IMR-90 (cell line): Measurements from ENCODE around the gene IFITM10. TPM values are rescaled to one million over a fixed set of nuclear protein-coding genes. Genes with fewer than 3 reads are reported as not detected.

Experiments used
- ATAC-seq: fragments of 200-7000 bp; cut with Tn5 transposase; 2 replicates; pipeline ENCODE4 v1.9.1; 2020; ENCODE audit warnings: low read depth, mild to moderate bottlenecking, moderate library complexity
- BruUV-seq: library from RNA; stranded (reverse); fragments of 400-500 nt; replicated peaks from 2 replicates; lab custom pipeline; 2021; lab: Mats Ljungman, UMichigan
- CTCF ChIA-PET: fragments of 300-600 bp; formaldehyde crosslinking; extraction: SDS; loops from one replicate; lab custom pipeline; 2021; ENCODE audit warnings: antibody characterized with exemption; lab: Yijun Ruan, JAX
- POLR2A ChIA-PET: fragments of 300-600 bp; sonication (Branson Sonifier 250); formaldehyde crosslinking; loops from one replicate; lab custom pipeline; 2022; ENCODE audit warnings: antibody characterized with exemption; ENCODE audit not compliant: unreplicated experiment; lab: Charles Lee
- DNase-seq: peaks from one replicate; pipeline ENCODE4 v3.0.0; 2013
- H2AFZ ChIP-seq: replicated peaks from 2 replicates; pipeline ENCODE3; 2013; ENCODE audit warnings: low read length, mild to moderate bottlenecking; ENCODE audit not compliant: poor library complexity
- H2AK5ac ChIP-seq: 2 replicates; pipeline ENCODE4 v1.6.1; 2013; ENCODE audit warnings: low read depth, low read length, inconsistent platforms
- H2AK9ac ChIP-seq: replicated peaks from 2 replicates; pipeline ENCODE3; 2013; ENCODE audit warnings: mild to moderate bottlenecking, low read depth, low read length, moderate library complexity; ENCODE audit not compliant: poor library complexity
- H2BK120ac ChIP-seq: 2 replicates; pipeline ENCODE4 v1.6.1; 2013; ENCODE audit warnings: low read depth, low read length, inconsistent platforms
- H2BK15ac ChIP-seq: 3 replicates; pipeline ENCODE4 v1.6.1; 2013; ENCODE audit warnings: low read depth, low read length, inconsistent platforms
- H2BK20ac ChIP-seq: 2 replicates; pipeline ENCODE4 v1.6.1; 2013; ENCODE audit warnings: low read depth, mild to moderate bottlenecking, inconsistent platforms, low read length, moderate library complexity
- H2BK5ac ChIP-seq: 2 replicates; pipeline ENCODE4 v1.6.1; 2013; ENCODE audit warnings: mild to moderate bottlenecking, low read depth, low read length, inconsistent platforms; ENCODE audit not compliant: poor library complexity, severe bottlenecking
- H3K14ac ChIP-seq: replicated peaks from 2 replicates; pipeline ENCODE4 v1.6.1; 2013; ENCODE audit warnings: low read depth, low read length, inconsistent platforms
- H3K18ac ChIP-seq: 2 replicates; pipeline ENCODE4 v1.6.1; 2013; ENCODE audit warnings: low read depth, low read length, control low read depth
- H3K23ac ChIP-seq: 2 replicates; pipeline ENCODE4 v1.6.1; 2013; ENCODE audit warnings: low read depth, low read length, inconsistent platforms
- H3K27ac ChIP-seq: 2 replicates; pipeline ENCODE4 v1.5.1; 2013; ENCODE audit warnings: mild to moderate bottlenecking, control low read depth, low read length; ENCODE audit not compliant: insufficient read depth
- H3K27me3 ChIP-seq: 2 replicates; pipeline ENCODE4 v1.6.1; 2013; ENCODE audit warnings: low read length; ENCODE audit not compliant: control insufficient read depth, insufficient read depth
- H3K36me3 ChIP-seq: 2 replicates; pipeline ENCODE4 v1.6.1; 2013; ENCODE audit warnings: low read length, mixed read lengths; ENCODE audit not compliant: control insufficient read depth, insufficient read depth
- H3K4ac ChIP-seq: 2 replicates; pipeline ENCODE4 v1.6.1; 2013; ENCODE audit warnings: low read depth, low read length, inconsistent platforms
- H3K4me1 ChIP-seq: 2 replicates; pipeline ENCODE4 v1.6.1; 2013; ENCODE audit warnings: low read length, mixed read lengths; ENCODE audit not compliant: control insufficient read depth, insufficient read depth
- H3K4me2 ChIP-seq: 2 replicates; pipeline ENCODE4 v1.6.1; 2013; ENCODE audit warnings: low read depth, mild to moderate bottlenecking, control low read depth, low read length, moderate library complexity
- H3K4me3 ChIP-seq: 2 replicates; pipeline ENCODE4 v1.5.1; 2013; ENCODE audit warnings: low read depth, mild to moderate bottlenecking, control low read depth, low read length, moderate library complexity; ENCODE audit not compliant: insufficient read depth
- H3K56ac ChIP-seq: 2 replicates; pipeline ENCODE4 v1.6.1; 2013; ENCODE audit warnings: low read length, inconsistent platforms; ENCODE audit not compliant: insufficient read depth; ENCODE audit errors: extremely low read depth
- H3K79me1 ChIP-seq, 2 experiments: 2 replicates each; pipeline ENCODE4 v1.6.1; 2013; ENCODE audit warnings: low read length in 2 of 2, inconsistent platforms in 1 of 2, low read depth in 1 of 2
- H3K9ac ChIP-seq: 2 replicates; pipeline ENCODE4 v1.6.1; 2013; ENCODE audit warnings: low read depth, low read length, control low read depth
- H3K9me1 ChIP-seq: 2 replicates; pipeline ENCODE4 v1.6.1; 2013; ENCODE audit warnings: low read length, inconsistent platforms; ENCODE audit not compliant: insufficient read depth
- H3K9me3 ChIP-seq: 2 replicates; pipeline ENCODE4 v1.6.1; 2013; ENCODE audit warnings: low read length; ENCODE audit not compliant: control insufficient read depth, insufficient read depth
- H4K20me1 ChIP-seq: 2 replicates; pipeline ENCODE4 v1.6.1; 2013; ENCODE audit warnings: low read length, inconsistent platforms; ENCODE audit not compliant: insufficient read depth
- H4K5ac ChIP-seq: 2 replicates; pipeline ENCODE4 v1.6.1; 2013; ENCODE audit warnings: mild to moderate bottlenecking, low read depth, low read length, control low read depth
- H4K8ac ChIP-seq, 2 experiments: 2 replicates each; pipeline ENCODE4 v1.6.1; 2013; ENCODE audit warnings: low read depth in 2 of 2, low read length in 2 of 2, control low read depth in 1 of 2, inconsistent platforms in 1 of 2
- H4K91ac ChIP-seq: 2 replicates; pipeline ENCODE4 v1.6.1; 2013; ENCODE audit warnings: low read depth, low read length, inconsistent platforms; ENCODE audit not compliant: insufficient read depth
- BHLHE40 ChIP-seq: fragments of 150-350 bp; IDR thresholded peaks from 2 replicates; pipeline ENCODE4 v1.6.1; 2016; ENCODE audit warnings: mild to moderate bottlenecking, low read depth, low read length
- CEBPB ChIP-seq: IDR thresholded peaks from 2 replicates; pipeline ENCODE4 v1.6.1; 2012; ENCODE audit warnings: low read depth, low read length, improper control_type of control experiment
- CHD1 ChIP-seq: IDR thresholded peaks from 2 replicates; pipeline ENCODE4 v1.6.1; 2012; ENCODE audit warnings: low read depth, low read length, improper control_type of control experiment
- ELK1 ChIP-seq: fragments of 150-350 bp; IDR thresholded peaks from 2 replicates; pipeline ENCODE4 v1.6.1; 2016; ENCODE audit warnings: low read depth, mild to moderate bottlenecking, low read length, moderate library complexity, borderline replicate concordance
- FOS ChIP-seq: fragments of 150-350 bp; IDR thresholded peaks from 2 replicates; pipeline ENCODE4 v1.6.1; 2016; ENCODE audit warnings: low read depth, low read length
- MAFK ChIP-seq: IDR thresholded peaks from 2 replicates; pipeline ENCODE4 v1.6.1; 2012; ENCODE audit warnings: low read depth, low read length, improper control_type of control experiment
- MAZ ChIP-seq: IDR thresholded peaks from 2 replicates; pipeline ENCODE4 v1.6.1; 2012; ENCODE audit warnings: low read depth, mild to moderate bottlenecking, low read length, improper control_type of control experiment, moderate library complexity, borderline replicate concordance
- MXI1 ChIP-seq: IDR thresholded peaks from 2 replicates; pipeline ENCODE4 v1.6.1; 2012; ENCODE audit warnings: low read depth, mild to moderate bottlenecking, low read length, moderate library complexity, borderline replicate concordance
- NFE2L2 ChIP-seq: fragments of 150-350 bp; IDR thresholded peaks from 2 replicates; pipeline ENCODE4 v1.6.1; 2016; ENCODE audit warnings: low read depth, mild to moderate bottlenecking, low read length
- RAD21 ChIP-seq: IDR thresholded peaks from 2 replicates; pipeline ENCODE4 v1.6.1; 2012; ENCODE audit warnings: low read length, improper control_type of control experiment
- RCOR1 ChIP-seq: IDR thresholded peaks from 2 replicates; pipeline ENCODE4 v1.6.1; 2012; ENCODE audit warnings: mild to moderate bottlenecking, low read length, improper control_type of control experiment; ENCODE audit not compliant: insufficient replicate concordance
- SMC3 ChIP-seq: fragments of 150-350 bp; IDR thresholded peaks from 2 replicates; pipeline ENCODE4 v1.6.1; 2016; ENCODE audit warnings: low read depth, mild to moderate bottlenecking, antibody characterized with exemption, low read length, moderate library complexity
- WGBS, 2 experiments: methylation state at CpG; one replicate each; pipeline versions ENCODE4 v1.1.5 to v1.1.7; 2013; ENCODE audit warnings: missing lambda C conversion rate in 2 of 2; ENCODE audit not compliant: insufficient read length in 1 of 2; ENCODE audit errors: extremely low coverage in 2 of 2; 5-methylcytosine and 5-hydroxymethylcytosine counted together
- dilution Hi-C: fragments of 300-500 bp; cut with HindIII; formaldehyde crosslinking; loops from one replicate; pipeline ENCODE4 v1.14.3; 2018; ENCODE audit warnings: low sequenced_read_pairs; ENCODE audit not compliant: unreplicated experiment
- in situ Hi-C: fragments of 300-500 bp; cut with MboI; formaldehyde crosslinking; loops from 3 replicates; pipeline ENCODE4 v1.14.3; 2019; ENCODE audit warnings: low sequenced_read_pairs, inconsistent platforms, mixed read lengths
- intact Hi-C: fragments of 100-400 bp; cut with micrococcal nuclease; formaldehyde crosslinking; loops from 2 replicates; pipeline ENCODE4 v1.10.0; 2022
- polyA plus RNA-seq, 3 experiments: library from polyadenylated mRNA; depleted of rRNA; stranded (reverse); fragments of >200 nt; gene quantifications; 2 replicates each; pipeline ENCODE4 v1.2.3, GENCODE V29; 2012; ENCODE audit warnings: low replicate concordance in 1 of 3
- total RNA-seq: library from RNA; depleted of rRNA; stranded (reverse); fragments of >200 nt; gene quantifications from 2 replicates; pipeline ENCODE4 v1.2.3, GENCODE V29; 2012

IFITM10 gene
- total and polyA plus RNA-seq, 2 of the 4 experiments (the other 2 are of a cell fraction): 0.15 to 0.18 TPM

DNA sequence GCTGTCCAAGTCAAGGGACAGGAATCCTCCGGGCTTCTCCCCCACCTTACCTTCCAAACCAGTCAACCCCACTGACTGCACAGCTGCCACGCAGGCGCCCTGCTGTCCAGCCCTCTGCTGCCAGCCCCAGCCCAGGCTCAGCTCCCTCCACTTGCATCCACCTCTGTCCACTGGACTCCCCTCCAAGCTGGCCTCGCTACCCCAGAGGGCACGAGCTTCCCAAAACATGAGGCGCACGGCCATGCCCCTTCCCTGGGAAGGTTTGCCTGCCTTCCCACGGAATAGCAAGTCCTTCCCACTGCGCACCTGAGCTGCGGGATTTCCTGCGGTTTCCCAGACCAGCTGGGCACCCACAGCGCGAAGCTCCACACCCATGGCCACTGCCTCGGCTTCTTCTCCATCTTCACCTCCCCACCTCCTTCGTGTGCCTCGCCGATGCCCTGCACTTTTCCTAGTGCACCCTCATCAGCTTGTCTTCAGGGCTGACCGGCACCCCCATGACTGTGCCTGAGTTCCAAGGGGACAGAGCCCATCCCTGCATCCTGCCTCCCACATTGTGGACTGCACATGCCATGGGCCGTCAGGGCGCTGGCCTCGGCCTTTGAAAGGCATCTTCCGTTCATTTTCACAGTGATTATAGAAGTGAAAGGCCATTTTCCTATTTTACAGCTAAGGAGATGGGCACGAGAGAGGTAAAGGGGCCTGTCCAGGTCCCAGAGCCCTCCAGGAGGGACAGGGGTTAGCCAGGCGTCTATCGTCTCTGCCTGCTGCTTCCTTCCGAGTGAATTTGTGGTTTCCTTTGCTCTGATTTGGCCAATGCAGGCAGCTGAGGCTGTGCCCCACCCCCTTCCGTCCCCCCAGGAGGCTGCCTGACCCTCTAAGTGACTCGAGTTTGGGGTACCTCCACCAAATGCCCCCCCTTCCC, 16.4 kb downstream of the IFITM10 start:
- H3K36me3 ChIP-seq: no peaks in the 10 kb centered on the region
- peaks cover 5% of the 10 kb centered on the region; the same call in 1 of the 2 replicates for H3K9me1 ChIP-seq
- H2BK5ac ChIP-seq: no peak overlapping the region
- WGBS, 2 experiments: 72% methylated on average over 13 of the region's 28 CpGs; no CpG with 5 or more reads in 1 of the 2 experiments
- no peak overlapping the region for H3K4me2 ChIP-seq
- H3K4me1 ChIP-seq: no peaks in the 10 kb centered on the region
- no peak overlapping the region for H3K9ac ChIP-seq
- no TSS peak for BruUV-seq
- dilution Hi-C loops: no loop called here
- H4K20me1 ChIP-seq: no peaks in the 10 kb centered on the region
- no peak for TF ChIP-seq MAZ
- no peak for TF ChIP-seq RAD21
- no peak for TF ChIP-seq CEBPB
- TF ChIP-seq CHD1: no peak
- TF ChIP-seq BHLHE40: no peak
- no peak for TF ChIP-seq ELK1
- TF ChIP-seq SMC3: no peak
- TF ChIP-seq MXI1: no peak
- TF ChIP-seq FOS: no peak
- TF ChIP-seq NFE2L2: no peak
- no peak for TF ChIP-seq MAFK
- TF ChIP-seq RCOR1: no peak
- peaks cover 16% of the 10 kb centered on the region for H3K9me3 ChIP-seq
- H3K27me3 ChIP-seq: peaks cover 51% of the 10 kb centered on the region
- no peak overlapping the region for H2BK120ac ChIP-seq
- no peak overlapping the region for H3K23ac ChIP-seq
- in situ Hi-C loops: no loop called here
- DNase-seq (no peak), ATAC-seq (no peak)
- no peak overlapping the region for H2AK5ac ChIP-seq
- no peak overlapping the region for H2AK9ac ChIP-seq
- H3K18ac ChIP-seq: no peak overlapping the region
- H2BK15ac ChIP-seq: no peak overlapping the region
- ChIA-PET CTCF (no interaction called here), POLR2A (no interaction called here)
- no peak overlapping the region for H4K8ac ChIP-seq
- H3K14ac ChIP-seq: no peak overlapping the region
- H4K5ac ChIP-seq: no peak overlapping the region
- no peaks in the 10 kb centered on the region for H3K79me1 ChIP-seq
- H3K56ac ChIP-seq: no peak overlapping the region
- no peak overlapping the region for H2AFZ ChIP-seq
- no peak overlapping the region for H2BK20ac ChIP-seq
- no peak overlapping the region for H3K4ac ChIP-seq
- H3K4me3 ChIP-seq: no peak overlapping the region
- intact Hi-C loops: no loop called here
- H4K91ac ChIP-seq: no peak overlapping the region
- H3K27ac ChIP-seq: no peak overlapping the region
